ENCODE results near the gene PNLDC1.
"Not testable (repeated sequence)": the region's sequence is repeated elsewhere in the genome, so short reads cannot be mapped to it uniquely, and the experiment has no call there.

The PNLDC1 gene

GRCh38 chr6:159821726-159822125, 21.6 kb downstream of the PNLDC1 start:
- Mint-ChIP-seq H3K36me3 (ENCODE audit: low read depth) (peaks cover 11% of the 10 kb centered on the region), H3K4me1 (ENCODE audit: low read depth) (peaks cover 15% of the 10 kb centered on the region), H3K27ac (no peak overlapping the region), H3K27me3 (no peaks in the 10 kb centered on the region), H3K9me3 (no peaks in the 10 kb centered on the region), H3K4me3 (no peak overlapping the region)
- no peak for DNase-seq

GRCh38 chr6:159823953-159824352, 23.9 kb downstream of the PNLDC1 start:
- Mint-ChIP-seq H3K4me1 (ENCODE audit: low read depth) (peaks cover 17% of the 10 kb centered on the region), H3K27me3 (no peaks in the 10 kb centered on the region), H3K4me3 (no peak overlapping the region), H3K36me3 (ENCODE audit: low read depth) (peaks cover 10% of the 10 kb centered on the region), H3K9me3 (no peaks in the 10 kb centered on the region), H3K27ac (no peak overlapping the region)
- no peak for DNase-seq

GRCh38 chr6:159824690-159825089, 24.6 kb downstream of the PNLDC1 start:
- H3K9me3 Mint-ChIP-seq, result not testable (repeated sequence)

GRCh38 chr6:159826004-159826403, 25.9 kb downstream of the PNLDC1 start:
- Mint-ChIP-seq H3K9me3 (no peaks in the 10 kb centered on the region), H3K4me1 (ENCODE audit: low read depth) (peaks cover 6% of the 10 kb centered on the region), H3K27ac (no peak overlapping the region), H3K36me3 (ENCODE audit: low read depth) (no peaks in the 10 kb centered on the region), H3K4me3 (no peak overlapping the region), H3K27me3 (no peaks in the 10 kb centered on the region)
- no peak for DNase-seq

More at GRCh38 chr6:159824690-159825089, 24.6 kb downstream of the PNLDC1 start:
- not testable (repeated sequence) for H3K36me3 Mint-ChIP-seq (ENCODE audit: low read depth); H3K4me3 Mint-ChIP-seq; H3K27me3 Mint-ChIP-seq; H3K27ac Mint-ChIP-seq; DNase-seq
- H3K4me1 Mint-ChIP-seq (ENCODE audit: low read depth), result peaks cover 14% of the 10 kb centered on the region

GRCh38 chr6:159826968-159827647, 27.0 kb downstream of the PNLDC1 start:
- no peaks in the 10 kb centered on the region for H3K36me3 Mint-ChIP-seq (ENCODE audit: low read depth)

GRCh38 chr6:159828074-159828473, 28.0 kb downstream of the PNLDC1 start:
- no peak overlapping the region for H3K4me3 Mint-ChIP-seq
- no peaks in the 10 kb centered on the region for H3K9me3 Mint-ChIP-seq
- no peak for DNase-seq
- peaks cover 8% of the 10 kb centered on the region for H3K4me1 Mint-ChIP-seq (ENCODE audit: low read depth)
- H3K27me3 Mint-ChIP-seq, result no peaks in the 10 kb centered on the region
- H3K27ac Mint-ChIP-seq, result no peak overlapping the region
- H3K36me3 Mint-ChIP-seq (ENCODE audit: low read depth), result no peaks in the 10 kb centered on the region

More at GRCh38 chr6:159826968-159827647, 27.0 kb downstream of the PNLDC1 start:
- no peak for DNase-seq
- Mint-ChIP-seq H3K27me3 (no peaks in the 10 kb centered on the region), H3K4me3 (no peak overlapping the region), H3K4me1 (ENCODE audit: low read depth) (peaks cover 6% of the 10 kb centered on the region), H3K9me3 (no peaks in the 10 kb centered on the region), H3K27ac (no peak overlapping the region)

GRCh38 chr6:159829526-159829925, 29.4 kb downstream of the PNLDC1 start:
- Mint-ChIP-seq H3K27ac (no peak overlapping the region), H3K27me3 (no peaks in the 10 kb centered on the region), H3K4me3 (no peak overlapping the region), H3K4me1 (ENCODE audit: low read depth) (peaks cover 17% of the 10 kb centered on the region), H3K9me3 (no peaks in the 10 kb centered on the region), H3K36me3 (ENCODE audit: low read depth) (no peaks in the 10 kb centered on the region)
- no peak for DNase-seq

GRCh38 chr6:159830501-159831372, 30.7 kb downstream of the PNLDC1 start:
- no peak overlapping the region for H3K4me3 Mint-ChIP-seq
- H3K36me3 Mint-ChIP-seq (ENCODE audit: low read depth), result no peaks in the 10 kb centered on the region
- no peaks in the 10 kb centered on the region for H3K27me3 Mint-ChIP-seq
- H3K27ac Mint-ChIP-seq, result no peak overlapping the region
- H3K9me3 Mint-ChIP-seq, result no peaks in the 10 kb centered on the region
- peaks cover 24% of the 10 kb centered on the region for H3K4me1 Mint-ChIP-seq (ENCODE audit: low read depth)
- no peak for DNase-seq

GRCh38 chr6:159831373-159831679, 31.2 kb downstream of the PNLDC1 start:
- Mint-ChIP-seq H3K36me3 (ENCODE audit: low read depth) (no peaks in the 10 kb centered on the region), H3K4me3 (no peak overlapping the region), H3K4me1 (ENCODE audit: low read depth) (peaks cover 24% of the 10 kb centered on the region), H3K9me3 (no peaks in the 10 kb centered on the region), H3K27ac (no peak overlapping the region), H3K27me3 (no peaks in the 10 kb centered on the region)
- no peak for DNase-seq

- DNase-seq, result no peak
- Mint-ChIP-seq H3K36me3 (ENCODE audit: low read depth) (no peaks in the 10 kb centered on the region), H3K27me3 (no peaks in the 10 kb centered on the region), H3K27ac (no peak overlapping the region), H3K4me3 (no peak overlapping the region), H3K9me3 (no peaks in the 10 kb centered on the region), H3K4me1 (ENCODE audit: low read depth) (peaks cover 23% of the 10 kb centered on the region)
Measured at GRCh38 chr6:159832946-159833345, 32.9 kb downstream of the PNLDC1 start.

- DNase-seq, result no peak
- H3K27me3 Mint-ChIP-seq, result no peaks in the 10 kb centered on the region
- H3K27ac Mint-ChIP-seq, result no peak overlapping the region
- no peaks in the 10 kb centered on the region for H3K9me3 Mint-ChIP-seq
- H3K36me3 Mint-ChIP-seq (ENCODE audit: low read depth), result no peaks in the 10 kb centered on the region
- H3K4me3 Mint-ChIP-seq, result no peak overlapping the region
- peaks cover 23% of the 10 kb centered on the region for H3K4me1 Mint-ChIP-seq (ENCODE audit: low read depth)
Measured at GRCh38 chr6:159833556-159833955, 33.5 kb downstream of the PNLDC1 start.

GRCh38 chr6:159833997-159834603, 34.0 kb downstream of the PNLDC1 start:
- Mint-ChIP-seq H3K36me3 (ENCODE audit: low read depth) (no peaks in the 10 kb centered on the region), H3K27ac (no peak overlapping the region)

GRCh38 chr6:159836718-159837490, 36.8 kb downstream of the PNLDC1 start:
- Mint-ChIP-seq H3K27me3 (no peaks in the 10 kb centered on the region), H3K4me3 (no peak overlapping the region), H3K4me1 (ENCODE audit: low read depth) (peaks cover 18% of the 10 kb centered on the region), H3K36me3 (ENCODE audit: low read depth) (no peaks in the 10 kb centered on the region), H3K9me3 (no peaks in the 10 kb centered on the region), H3K27ac (no peak overlapping the region)
- no peak for DNase-seq

More at GRCh38 chr6:159833997-159834603, 34.0 kb downstream of the PNLDC1 start:
- Mint-ChIP-seq H3K4me3 (no peak overlapping the region), H3K4me1 (ENCODE audit: low read depth) (peaks cover 23% of the 10 kb centered on the region), H3K9me3 (no peaks in the 10 kb centered on the region), H3K27me3 (no peaks in the 10 kb centered on the region)
- DNase-seq, result no peak

- no peak overlapping the region for H3K4me3 Mint-ChIP-seq
Measured at GRCh38 chr6:159837511-159837910, 37.4 kb downstream of the PNLDC1 start.

More at GRCh38 chr6:159837511-159837910, 37.4 kb downstream of the PNLDC1 start:
- DNase-seq, result no peak
- Mint-ChIP-seq H3K27me3 (no peaks in the 10 kb centered on the region), H3K27ac (no peak overlapping the region), H3K4me1 (ENCODE audit: low read depth) (peaks cover 18% of the 10 kb centered on the region), H3K36me3 (ENCODE audit: low read depth) (no peaks in the 10 kb centered on the region), H3K9me3 (no peaks in the 10 kb centered on the region)
